Measurements from ENCODE around the gene PLEK. TPM values are rescaled to one million over a fixed set of nuclear protein-coding genes. Genes with fewer than 3 reads are reported as not detected.

PLEK gene
- total and polyA plus RNA-seq, 8 donors = 0.45 to 18.1 (median 3.8) TPM

- DNase-seq = no peak
- Histone ChIP-seq H3K27me3 (no peaks in the 10 kb centered on the region), H3K4me3 (peak overlapping the region in 1 of 4 donors; percentile 14), H3K9me3 (no peaks in the 10 kb centered on the region), H3K36me3 (no peaks in the 10 kb centered on the region), H3K4me1 (peaks cover 0 to 14% (median 0%) of the 10 kb centered on the region in 4 donors), H3K27ac (peak overlapping the region in 2 of 5 donors; percentile 47 to 60)
- TF ChIP-seq POLR2AphosphoS5 (IDR thresholded peaks at IDR 0.05) = no peak
- TF ChIP-seq EP300 (IDR thresholded peaks at IDR 0.05) = no peak
- TF ChIP-seq POLR2A (IDR thresholded peaks at IDR 0.05) = no peak
- no peak for TF ChIP-seq CTCF (IDR thresholded peaks at IDR 0.05)
- intact Hi-C loops (cut with DNase I; ENCODE audit: low total_unique reads) = no loop called here
- WGBS, 5 donors = 59 to 68% (median 60%) methylated on average over 5 of the region's 5 CpGs
These were observed 3.0 kb downstream of the PLEK start for GRCh38 chr2:68367953-68368653.

GRCh38 chr2:68368654-68369336 lies 3.7 kb downstream of the PLEK start:
- no peak for DNase-seq
- Histone ChIP-seq H3K36me3 (no peaks in the 10 kb centered on the region), H3K27me3 (no peaks in the 10 kb centered on the region), H3K27ac (peak overlapping the region in 1 of 5 donors; percentile 60), H3K4me1 (peaks cover 0 to 14% (median 0%) of the 10 kb centered on the region in 4 donors), H3K9me3 (no peaks in the 10 kb centered on the region), H3K4me3 (peak overlapping the region in 1 of 4 donors; percentile 12)
- TF ChIP-seq POLR2A (IDR thresholded peaks at IDR 0.05) (no peak), POLR2AphosphoS5 (IDR thresholded peaks at IDR 0.05) (no peak), CTCF (IDR thresholded peaks at IDR 0.05) (no peak), EP300 (IDR thresholded peaks at IDR 0.05) (no peak)
- intact Hi-C loops (cut with DNase I; ENCODE audit: low total_unique reads) = no loop called here
- 59 to 72% (median 64%) methylated on average over 6 of the region's 6 CpGs for WGBS, 5 donors

GRCh38 chr2:68369337-68369734 lies 4.3 kb downstream of the PLEK start:
- Histone ChIP-seq H3K36me3 (no peaks in the 10 kb centered on the region), H3K27me3 (no peaks in the 10 kb centered on the region), H3K9me3 (no peaks in the 10 kb centered on the region), H3K27ac (peak overlapping the region in 1 of 5 donors; percentile 60), H3K4me1 (peaks cover 0 to 14% (median 0%) of the 10 kb centered on the region in 4 donors), H3K4me3 (no peak overlapping the region)
- intact Hi-C loops (cut with DNase I; ENCODE audit: low total_unique reads) = no loop called here
- 76 to 91% (median 90%) methylated on average over 10 of the region's 10 CpGs for WGBS, 5 donors
- TF ChIP-seq EP300 (IDR thresholded peaks at IDR 0.05) = no peak
- no peak for TF ChIP-seq POLR2AphosphoS5 (IDR thresholded peaks at IDR 0.05)
- no peak for TF ChIP-seq POLR2A (IDR thresholded peaks at IDR 0.05)
- no peak for TF ChIP-seq CTCF (IDR thresholded peaks at IDR 0.05)
- no peak for DNase-seq

- no peaks in the 10 kb centered on the region for H3K27me3 ChIP-seq
- H3K27ac ChIP-seq = no peak overlapping the region
- H3K9me3 ChIP-seq = no peaks in the 10 kb centered on the region
- no peak overlapping the region for H3K4me3 ChIP-seq
- intact Hi-C loops (cut with DNase I; ENCODE audit: low total_unique reads) = no loop called here
- no peak for DNase-seq
- peaks cover 0 to 24% (median 0%) of the 10 kb centered on the region in 4 donors for H3K4me1 ChIP-seq
- H3K36me3 ChIP-seq = no peaks in the 10 kb centered on the region
- WGBS, 5 donors = 43 to 63% (median 50%) methylated on average over 1 of the region's 1 CpG
- no peak for TF ChIP-seq POLR2AphosphoS5 (IDR thresholded peaks at IDR 0.05)
- no peak for TF ChIP-seq POLR2A (IDR thresholded peaks at IDR 0.05)
- TF ChIP-seq EP300 (IDR thresholded peaks at IDR 0.05) = no peak
- TF ChIP-seq CTCF (IDR thresholded peaks at IDR 0.05) = no peak
These were observed 6.1 kb downstream of the PLEK start for GRCh38 chr2:68371138-68371537.
